HG03571 (cell line): ENCODE measurements around the gene ZNF629.
"Not testable (repeated sequence)": the region's sequence is repeated elsewhere in the genome, so short reads cannot be mapped to it uniquely, and the experiment has no call there.

Experiments used
- ATAC-seq: cut with Tn5 transposase; IDR thresholded peaks from one replicate; pipeline ENCODE4 v1.9.1; 2021; ENCODE audit not compliant: unreplicated experiment

Gene ZNF629

GRCh38 chr16:30786936-30787612 lies at the start of gene ZNF629:
TSS of gene ZNF629 (minus strand) at chr16:30787205. CDS start at chr16:30784482, 2,723 bp downstream.
- ATAC-seq: no peak

DNA sequence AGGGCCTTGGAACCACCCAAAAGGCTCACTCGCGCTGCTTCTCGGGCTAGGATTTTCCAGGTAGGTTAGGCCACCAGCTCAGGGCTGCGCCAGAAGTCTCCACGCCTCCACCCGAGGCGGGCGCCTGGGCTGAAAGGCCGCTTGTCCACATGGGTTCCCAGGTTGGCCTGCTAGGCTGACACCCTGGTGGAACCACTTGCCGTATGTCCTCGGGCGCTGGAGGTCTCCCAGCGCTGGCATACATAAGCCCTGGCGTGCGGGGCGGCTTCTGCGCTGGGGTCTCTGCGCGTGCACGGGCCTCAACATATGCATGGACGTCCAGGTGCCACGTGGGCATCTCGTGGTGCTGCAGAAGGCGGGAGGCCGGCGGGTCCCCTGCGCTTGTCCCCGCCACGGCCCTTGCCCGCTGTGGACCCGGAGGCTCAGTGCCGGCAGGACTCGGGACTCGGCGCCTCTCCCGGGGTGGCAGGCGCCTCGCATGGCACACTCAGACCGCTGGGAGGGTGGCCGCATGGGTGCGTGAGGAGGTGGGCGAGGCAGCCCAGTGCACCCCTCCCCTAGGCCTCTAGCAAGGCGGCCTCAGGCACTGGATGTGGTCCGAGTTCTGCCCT lies 47.2 kb upstream of the ZNF629 start:
- ATAC-seq: no peak

GRCh38 chr16:30830072-30830417 lies 43.0 kb upstream of the ZNF629 start:
- no peak for ATAC-seq

GRCh38 chr16:30829130-30830071 lies 42.4 kb upstream of the ZNF629 start:
- ATAC-seq: no peak

GRCh38 chr16:30821891-30822290 lies 34.9 kb upstream of the ZNF629 start:
- ATAC-seq: no peak

- ATAC-seq: not testable (repeated sequence)
Observed at GRCh38 chr16:30821441-30821840, 34.4 kb upstream of the ZNF629 start.

DNA sequence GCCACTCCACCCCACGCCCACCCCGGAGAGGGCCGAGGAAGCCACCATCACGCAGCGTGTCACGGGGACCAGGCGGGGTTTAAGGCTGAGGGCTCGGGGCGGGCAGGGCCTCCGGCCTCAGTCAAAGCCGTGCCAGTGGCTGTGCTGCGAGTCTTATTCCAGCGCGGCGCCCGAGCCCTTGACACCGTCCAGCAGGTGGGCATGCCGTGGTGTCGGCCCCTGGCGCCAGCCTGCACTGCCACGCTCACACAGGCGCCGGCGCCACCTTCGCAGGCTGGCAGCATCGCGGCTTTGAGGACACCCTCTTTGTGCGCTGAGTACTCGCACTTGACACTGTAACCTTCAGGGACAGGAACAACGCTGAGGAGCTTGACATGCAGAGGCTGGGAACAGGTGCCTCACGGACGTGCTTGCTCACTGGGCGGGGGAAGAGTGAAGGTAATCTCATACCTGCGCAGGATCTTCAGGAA lies 34.0 kb upstream of the ZNF629 start:
- no peak for ATAC-seq

DNA sequence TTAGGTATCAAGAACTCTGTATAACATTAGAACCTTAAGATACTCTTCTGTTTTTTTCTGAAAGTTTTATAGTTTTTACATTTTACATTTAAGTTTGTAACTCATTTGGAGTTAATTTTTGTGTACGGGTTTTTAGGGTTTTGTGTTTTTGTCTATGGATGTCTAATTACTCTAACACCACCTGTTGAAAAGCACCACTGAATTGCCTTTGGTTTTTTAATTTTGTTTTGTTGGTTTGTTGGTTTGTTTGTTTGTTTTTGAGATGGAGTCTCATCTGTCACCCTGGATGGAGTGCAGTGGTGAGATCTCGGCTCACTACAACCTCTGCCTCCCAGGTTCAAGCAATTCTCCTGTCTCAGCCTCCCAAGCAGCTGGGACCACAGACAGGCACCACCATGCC lies 29.8 kb upstream of the ZNF629 start:
- no peak for ATAC-seq

DNA sequence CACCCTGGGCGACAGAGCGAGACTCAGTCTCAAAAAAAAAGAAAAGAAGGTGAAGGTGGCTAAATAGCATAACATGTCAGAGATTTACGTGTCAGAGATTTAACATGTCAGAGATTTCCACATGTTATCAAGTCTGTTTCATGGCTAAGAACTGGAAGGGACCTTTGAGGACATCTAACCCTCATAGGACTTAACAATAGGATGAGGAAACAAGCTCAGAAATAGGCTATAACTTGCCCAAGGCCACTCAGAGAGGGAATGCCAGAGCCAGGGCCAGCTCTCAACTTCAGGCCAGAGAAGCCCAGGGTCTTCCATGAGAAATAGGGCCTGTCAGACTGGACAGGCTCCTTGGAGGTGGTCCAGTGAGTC lies 26.8 kb upstream of the ZNF629 start:
- peak; percentile 15 for ATAC-seq

- ATAC-seq: not testable (repeated sequence)
Observed at GRCh38 chr16:30809675-30810074, 22.7 kb upstream of the ZNF629 start.

DNA sequence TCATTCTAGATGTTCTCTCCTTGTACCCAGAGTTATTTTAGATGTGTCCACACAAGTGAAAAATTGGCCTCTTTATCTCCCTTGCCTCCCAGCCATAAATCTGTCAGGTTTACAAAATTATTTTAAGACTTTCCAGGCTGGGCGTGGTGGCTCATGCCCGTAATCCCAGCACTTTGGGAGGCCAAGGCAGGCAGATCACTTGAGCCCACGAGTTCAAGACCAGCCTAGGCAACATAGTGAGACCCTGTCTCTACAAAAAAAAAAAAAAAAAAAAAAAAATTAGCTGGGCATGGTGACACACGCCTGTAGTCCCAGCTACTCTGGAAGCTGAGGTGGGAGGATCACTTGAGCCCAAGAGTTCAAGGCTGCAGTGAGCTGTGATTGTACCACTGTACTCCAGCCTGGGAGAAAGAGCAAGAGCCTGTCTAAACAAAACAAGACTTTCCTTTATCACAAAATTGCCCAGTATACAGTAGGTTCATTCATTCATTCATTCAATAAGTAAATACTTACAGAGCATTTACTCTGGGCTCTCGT lies 22.0 kb upstream of the ZNF629 start:
- not testable (repeated sequence) for ATAC-seq

DNA sequence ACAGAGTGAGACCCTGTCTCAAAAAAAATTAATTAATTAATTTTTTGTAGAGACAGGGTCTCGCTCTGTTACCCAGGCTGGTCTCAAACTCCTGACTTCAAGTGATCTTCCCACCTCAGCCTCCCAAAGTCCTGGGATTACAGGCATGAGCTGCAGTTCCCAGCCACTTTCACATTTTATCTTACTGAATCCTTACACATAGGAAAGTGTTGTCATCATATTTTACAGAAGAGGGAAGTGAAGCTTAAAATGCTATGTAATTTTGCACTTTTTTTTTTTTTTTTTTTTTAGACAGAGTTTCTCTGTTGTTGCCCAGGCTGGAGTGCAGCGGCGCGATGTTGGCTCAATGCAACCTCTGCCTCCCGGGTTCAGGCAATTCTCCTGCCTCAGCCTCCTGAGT lies 21.1 kb upstream of the ZNF629 start:
- no peak for ATAC-seq

- ATAC-seq: no peak
Observed at GRCh38 chr16:30805370-30806169, 18.6 kb upstream of the ZNF629 start.

GRCh38 chr16:30805056-30805369 lies 18.0 kb upstream of the ZNF629 start:
- no peak for ATAC-seq

DNA sequence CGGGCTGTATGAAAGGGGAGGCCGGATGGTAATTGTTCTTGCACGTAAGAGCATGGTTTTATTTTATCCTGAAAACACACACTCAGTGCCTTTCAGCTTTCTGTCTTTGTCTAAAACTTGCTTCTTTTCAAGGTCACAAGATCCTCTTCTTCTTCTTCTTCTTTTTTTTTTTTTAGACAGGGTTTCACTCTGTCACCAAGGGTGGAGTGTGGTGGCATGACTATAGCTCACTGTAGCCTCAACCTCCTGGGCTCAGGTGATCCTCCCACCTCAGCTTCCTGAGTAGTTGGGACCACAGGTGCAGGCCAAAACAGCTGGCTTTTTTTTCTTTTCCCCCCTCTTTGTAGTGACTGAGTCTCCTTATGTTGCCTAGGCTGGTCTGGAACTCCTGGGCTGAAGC lies 15.9 kb upstream of the ZNF629 start:
- no peak for ATAC-seq

- no peak for ATAC-seq
Observed at GRCh38 chr16:30797670-30798309, 10.8 kb upstream of the ZNF629 start.

GRCh38 chr16:30794634-30795033 lies 7.6 kb upstream of the ZNF629 start:
- no peak for ATAC-seq

DNA sequence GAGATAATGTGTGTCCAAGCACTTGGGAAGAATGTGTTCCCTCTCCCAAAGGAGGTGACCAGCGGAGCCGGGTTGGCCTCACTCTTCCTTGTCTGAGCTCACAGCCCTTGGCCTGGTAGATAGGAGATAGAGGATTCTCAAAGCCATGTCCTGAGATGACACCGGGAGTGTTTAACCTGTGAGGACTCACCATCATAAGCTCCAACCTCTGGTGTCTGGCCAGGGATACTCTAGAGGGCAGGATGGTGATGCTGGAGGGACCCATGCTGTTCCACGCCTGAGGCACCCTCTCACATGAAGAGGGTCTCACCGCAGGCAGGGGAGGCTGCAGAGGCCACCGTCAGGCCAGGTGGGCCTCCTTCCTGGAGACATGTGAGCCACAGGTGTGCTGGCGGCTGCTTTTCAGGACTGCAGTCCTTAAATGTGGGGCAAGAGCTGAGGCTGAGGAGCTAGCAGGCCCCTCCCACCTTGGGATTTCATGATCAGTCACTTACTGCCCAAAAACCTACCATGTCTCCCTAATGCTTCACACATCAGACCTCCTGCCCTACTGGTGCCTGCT lies 6.6 kb upstream of the ZNF629 start:
- ATAC-seq: no peak

GRCh38 chr16:30787613-30788378 lies 791 bp upstream of the ZNF629 start:
- ATAC-seq: no peak
